Measurements from ENCODE around the gene ARHGAP22. TPM values are rescaled to one million over a fixed set of nuclear protein-coding genes. Genes with fewer than 3 reads are reported as not detected.

ARHGAP22 gene
- total RNA-seq, 1 experiment from 2014 or later, result 9.9 TPM

GRCh38 chr10:48416584-48417232 lies 188.2 kb downstream of the ARHGAP22 start (continued):
- no peak for TF ChIP-seq CEBPB (IDR thresholded peaks at IDR 0.05; ENCODE audit: low read depth)

- no peaks in the 10 kb centered on the region for H3K27me3 ChIP-seq (ENCODE audit: insufficient read depth, low read length)
- H3K9me2 ChIP-seq (ENCODE audit: insufficient read depth), result no peaks in the 10 kb centered on the region
- no peaks in the 10 kb centered on the region for H4K20me1 ChIP-seq (ENCODE audit: insufficient read depth)
- H3K79me2 ChIP-seq (ENCODE audit: insufficient read depth, low read length), result no peaks in the 10 kb centered on the region
- DNase-seq (ENCODE audit: low read depth, low spot score) (no peak), ATAC-seq (no peak)
- H3K36me3 ChIP-seq (ENCODE audit: control insufficient read depth in 1 of 2, insufficient read depth in 2 of 2, low read length in 2 of 2), result peaks cover 0 to 10% of the 10 kb centered on the region in 2 experiments; a peak in 1 of 4 replicates
- no peaks in the 10 kb centered on the region for H3K4me1 ChIP-seq (ENCODE audit: control insufficient read depth in 1 of 2, insufficient read depth in 2 of 2, low read length in 2 of 2)
- no peaks in the 10 kb centered on the region for H3K9me3 ChIP-seq (ENCODE audit: control insufficient read depth in 1 of 2, insufficient read depth in 1 of 2, low read depth in 1 of 2, low read length in 2 of 2)
- CTCF ChIA-PET, result no interaction called here
- intact Hi-C loops (cut with micrococcal nuclease), result no loop called here
- no peak overlapping the region for H3K4me3 ChIP-seq (replicated peaks in 1 of 2; ENCODE audit: low read depth in 1 of 2, low read length in 2 of 2)
- no peak overlapping the region for H2AFZ ChIP-seq (ENCODE audit: low read depth, low read length, poor library complexity, severe bottlenecking)
- RAD21 ChIA-PET (ENCODE audit: low non-redundant PET in 1 of 2, low total read pairs in 2 of 2, uncharacterized antibody in 2 of 2, unreplicated experiment in 2 of 2), result no interaction called here
- no peak overlapping the region for H3K9ac ChIP-seq (ENCODE audit: low read length)
- no TSS peak for BruUV-seq (replicated peaks)
- H3K27ac ChIP-seq (ENCODE audit: low read depth, low read length), result no peak overlapping the region
- POLR2A ChIA-PET, result no interaction called here
- TF ChIP-seq CBX3 (IDR thresholded peaks at IDR 0.05; ENCODE audit: low read depth), result no peak
- TF ChIP-seq EGR1 (IDR thresholded peaks at IDR 0.05; ENCODE audit: low read depth), result no peak
- TF ChIP-seq, protein P1, sequence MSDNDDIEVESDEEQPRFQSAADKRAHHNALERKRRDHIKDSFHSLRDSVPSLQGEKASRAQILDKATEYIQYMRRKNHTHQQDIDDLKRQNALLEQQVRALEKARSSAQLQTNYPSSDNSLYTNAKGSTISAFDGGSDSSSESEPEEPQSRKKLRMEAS (IDR thresholded peaks at IDR 0.05), result no peak
- no peak for TF ChIP-seq ELF1 (IDR thresholded peaks at IDR 0.05; ENCODE audit: borderline replicate concordance, low read depth)
- no peak for TF ChIP-seq JUND (IDR thresholded peaks at IDR 0.05)
- TF ChIP-seq ZFX (IDR thresholded peaks at IDR 0.05), result no peak
- no peak for TF ChIP-seq SRF (IDR thresholded peaks at IDR 0.05; ENCODE audit: low read depth)
- TF ChIP-seq POLR2AphosphoS5 (IDR thresholded peaks at IDR 0.05; ENCODE audit: low read depth, low read length), result no peak
- TF ChIP-seq SIN3A (IDR thresholded peaks at IDR 0.05; ENCODE audit: low read depth), result no peak
- TF ChIP-seq FOSL1 (IDR thresholded peaks at IDR 0.05; ENCODE audit: low read depth), result no peak
- H3K4me2 ChIP-seq (ENCODE audit: low read length), result no peak overlapping the region
Measured at GRCh38 chr10:48414778-48415177, 190.1 kb downstream of the ARHGAP22 start.

Measured in HCT116 (cell line).